CD4-positive, alpha-beta T cell treated with Interleukin-1 beta for 1 hour (primary cell): Measurements from ENCODE around the gene PTGES.

ENCODE experiments used
- DNase-seq, 2 donors: peaks; one replicate each; pipeline ENCODE4 v3.0.0-alpha.2; 2020 to 2022

PTGES gene

DNA sequence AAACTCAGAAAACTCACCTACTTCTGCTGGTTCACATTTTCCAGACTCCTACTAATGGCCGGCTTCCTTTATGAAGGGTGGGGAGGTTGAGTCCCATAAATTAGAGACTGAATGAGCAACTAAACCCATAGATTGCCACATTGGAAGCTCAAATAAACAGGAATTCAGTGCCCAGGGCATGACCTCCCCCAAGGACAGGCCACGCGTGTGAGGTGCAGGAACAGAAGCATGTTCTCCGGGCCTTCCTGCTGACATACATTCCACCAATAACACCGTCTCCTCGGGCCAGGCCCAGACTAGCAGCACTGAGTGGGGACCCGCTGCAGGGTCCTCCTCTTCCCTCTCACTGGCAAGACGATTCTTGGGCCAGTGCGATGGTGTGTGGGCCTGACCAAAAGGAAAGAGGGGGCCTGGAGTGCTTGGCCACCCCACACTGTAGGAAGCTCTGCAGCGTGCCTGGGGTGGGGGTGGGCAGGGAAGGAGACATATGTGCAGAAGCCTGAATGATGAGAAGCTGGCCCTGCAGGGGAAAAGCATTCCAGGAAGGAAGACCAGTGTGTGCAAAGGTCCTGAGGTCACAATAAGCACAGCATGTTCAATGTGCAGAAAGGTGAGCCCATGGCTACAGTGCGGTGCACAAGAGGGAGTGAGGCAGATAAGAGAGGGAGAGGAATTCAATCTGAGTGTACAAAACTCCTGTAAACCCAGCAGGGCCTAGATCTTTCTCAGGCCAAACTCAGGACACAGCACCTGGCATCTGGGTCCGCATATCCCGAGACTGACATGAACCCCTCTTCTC is 12.0 kb downstream of the PTGES start:
- DNase-seq = no peak

- DNase-seq = no peak
Observed at GRCh38 chr9:129740174-129740573, 12.7 kb downstream of the PTGES start.

- no peak for DNase-seq
Observed at GRCh38 chr9:129739432-129739831, 13.4 kb downstream of the PTGES start.

GRCh38 chr9:129737479-129738274 is 15.2 kb downstream of the PTGES start:
- peak; percentile 80 to 85 for DNase-seq

- no peak for DNase-seq
Observed at GRCh38 chr9:129736334-129736733, 16.5 kb downstream of the PTGES start.

GRCh38 chr9:129735546-129735945 is 17.3 kb downstream of the PTGES start:
- DNase-seq = no peak

- DNase-seq = no peak
Observed at GRCh38 chr9:129733632-129733953, 19.2 kb downstream of the PTGES start.

DNA sequence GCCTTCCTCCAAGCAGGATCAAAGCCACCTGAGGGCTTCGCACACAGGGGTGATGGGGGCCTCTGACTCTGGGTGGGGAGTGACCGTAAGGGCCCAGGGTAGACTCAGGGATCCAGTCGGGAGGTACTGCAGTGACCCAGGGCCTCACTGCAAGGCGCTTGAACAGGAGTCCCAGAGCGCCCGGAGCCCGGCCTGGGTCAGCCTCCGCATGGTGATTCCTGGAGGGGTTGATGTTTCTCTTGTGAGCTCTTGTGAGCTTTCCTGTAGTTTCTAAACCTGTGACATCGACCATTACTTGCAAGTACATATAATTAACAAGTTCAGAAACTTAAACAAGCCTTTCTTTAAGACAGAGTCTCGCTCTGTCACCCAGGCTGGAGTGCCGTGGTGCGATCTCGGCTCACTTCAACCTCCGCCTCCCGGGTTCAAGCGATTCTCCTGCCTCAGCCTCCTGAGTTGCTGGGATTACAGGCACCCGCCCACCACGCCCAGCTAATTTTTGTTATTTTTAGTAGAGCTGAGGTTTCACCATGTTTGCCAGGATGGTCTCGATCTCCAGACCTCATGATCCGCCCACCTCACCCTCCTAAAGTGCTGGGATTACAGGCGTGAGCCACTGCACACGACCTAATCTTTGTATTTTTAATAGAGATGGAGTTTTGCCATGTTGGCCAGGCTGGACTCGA is 19.8 kb downstream of the PTGES start:
- DNase-seq = no peak

GRCh38 chr9:129732100-129732499 is 20.7 kb downstream of the PTGES start:
- DNase-seq = no peak

DNA sequence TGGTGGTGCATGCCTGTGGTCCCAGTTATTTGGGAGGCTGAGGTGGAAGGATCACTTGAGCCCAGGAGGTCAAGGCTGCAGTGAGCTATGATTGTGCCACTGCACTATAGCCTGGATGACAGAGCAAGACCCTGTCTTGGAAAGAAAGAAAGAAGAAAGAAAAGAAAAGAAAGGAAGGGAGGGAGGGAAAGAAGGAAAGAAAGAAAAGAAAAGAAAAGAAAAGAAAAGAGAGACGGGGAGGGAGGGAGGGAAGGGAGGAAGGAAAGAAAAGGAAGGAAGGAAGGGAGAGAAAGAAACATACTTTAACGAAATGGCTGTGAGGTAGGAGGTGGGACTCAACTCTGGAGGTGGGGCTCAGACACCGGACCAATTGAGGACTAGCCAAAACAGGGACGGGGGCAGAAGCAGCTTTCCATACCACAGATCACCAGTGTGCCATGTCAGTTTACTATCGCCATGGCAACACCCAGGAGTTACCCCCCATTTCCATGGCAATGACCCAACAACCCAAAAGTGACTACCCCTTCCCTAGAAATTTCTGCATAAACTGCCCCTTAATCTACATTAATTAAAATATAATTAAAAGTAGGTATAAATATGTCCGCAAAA is 21.3 kb downstream of the PTGES start:
- DNase-seq = no peak

- no peak for DNase-seq
Observed at GRCh38 chr9:129728744-129729143, 24.1 kb downstream of the PTGES start.

DNA sequence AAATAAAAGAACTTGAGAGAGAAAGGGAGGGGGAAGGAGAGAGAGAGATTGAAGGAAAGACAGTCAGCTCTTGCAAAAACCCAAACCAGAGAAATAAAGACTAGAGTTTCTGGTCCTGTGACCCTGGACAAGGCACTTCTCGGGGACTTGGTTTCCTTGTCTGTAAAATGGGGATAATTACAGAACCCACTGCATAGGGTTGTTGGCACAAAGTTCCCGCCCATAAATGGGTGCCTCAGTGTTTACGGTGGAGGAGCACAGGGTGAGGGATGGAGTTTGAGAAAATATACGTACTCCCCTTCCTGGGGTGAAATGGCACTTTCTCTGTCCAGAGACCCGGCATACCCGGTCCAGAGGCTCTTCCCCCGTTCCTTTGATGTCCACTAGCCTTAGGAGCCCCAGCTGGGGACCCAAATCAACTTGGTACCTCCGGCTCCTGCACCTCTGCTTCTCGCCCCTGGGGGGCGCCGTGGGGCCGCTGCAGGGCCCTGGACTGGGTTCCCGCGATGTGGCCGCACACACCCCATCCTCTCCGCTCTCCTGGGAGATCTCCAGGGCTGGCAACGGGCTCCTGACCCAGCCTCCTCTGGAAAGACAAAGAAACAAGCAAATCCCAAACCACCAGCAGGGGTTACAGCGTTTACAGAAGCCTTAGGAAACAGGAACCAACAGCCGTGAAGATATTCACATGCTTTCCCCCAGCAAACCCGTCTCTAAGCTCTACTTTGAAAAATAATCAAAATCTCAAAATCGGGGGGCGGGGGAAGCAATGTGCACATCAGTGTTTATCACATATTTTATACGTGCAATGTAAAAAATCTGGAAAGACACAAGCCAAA is 26.3 kb downstream of the PTGES start:
- peak; percentile 55 to 56 for DNase-seq

GRCh38 chr9:129725795-129726251 is 27.0 kb downstream of the PTGES start:
- DNase-seq = no peak

DNA sequence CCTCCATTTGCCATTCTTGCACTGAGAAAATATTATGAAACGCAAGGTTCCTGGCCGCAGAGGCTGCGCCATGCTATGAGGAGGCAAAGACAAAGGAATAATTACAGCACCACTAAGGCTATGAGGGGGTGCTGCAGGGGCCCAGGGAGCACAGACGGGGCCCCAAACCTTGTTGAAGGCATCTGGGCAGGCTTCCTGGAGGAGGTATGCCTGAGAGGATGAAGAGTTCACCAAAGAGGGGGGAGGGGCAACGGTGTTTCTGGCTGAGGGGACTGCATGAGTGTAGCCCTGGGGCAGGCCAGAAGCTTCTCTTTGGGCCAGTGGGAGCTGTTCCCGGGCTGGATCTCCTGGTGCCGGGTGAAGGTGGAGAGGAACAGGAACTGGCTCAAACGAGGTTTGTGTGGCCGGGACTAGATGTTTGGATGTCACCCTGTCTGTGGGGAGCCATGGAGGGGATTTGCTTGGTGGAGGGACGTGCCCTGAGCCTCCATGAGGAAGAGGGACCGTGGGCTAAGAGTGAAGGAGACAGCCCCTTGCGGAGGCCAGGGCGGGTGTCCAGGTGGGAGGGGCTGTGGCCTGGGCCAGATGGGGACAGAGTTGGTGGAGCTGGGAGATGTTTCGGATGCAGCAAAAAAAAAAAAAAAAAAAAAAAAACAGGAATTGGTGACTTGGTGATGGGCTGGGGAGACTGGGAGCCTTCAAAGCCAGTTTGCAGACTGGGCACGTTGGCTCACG is 28.2 kb downstream of the PTGES start:
- DNase-seq = no peak

GRCh38 chr9:129722913-129723312 is 29.9 kb downstream of the PTGES start:
- no peak for DNase-seq

DNA sequence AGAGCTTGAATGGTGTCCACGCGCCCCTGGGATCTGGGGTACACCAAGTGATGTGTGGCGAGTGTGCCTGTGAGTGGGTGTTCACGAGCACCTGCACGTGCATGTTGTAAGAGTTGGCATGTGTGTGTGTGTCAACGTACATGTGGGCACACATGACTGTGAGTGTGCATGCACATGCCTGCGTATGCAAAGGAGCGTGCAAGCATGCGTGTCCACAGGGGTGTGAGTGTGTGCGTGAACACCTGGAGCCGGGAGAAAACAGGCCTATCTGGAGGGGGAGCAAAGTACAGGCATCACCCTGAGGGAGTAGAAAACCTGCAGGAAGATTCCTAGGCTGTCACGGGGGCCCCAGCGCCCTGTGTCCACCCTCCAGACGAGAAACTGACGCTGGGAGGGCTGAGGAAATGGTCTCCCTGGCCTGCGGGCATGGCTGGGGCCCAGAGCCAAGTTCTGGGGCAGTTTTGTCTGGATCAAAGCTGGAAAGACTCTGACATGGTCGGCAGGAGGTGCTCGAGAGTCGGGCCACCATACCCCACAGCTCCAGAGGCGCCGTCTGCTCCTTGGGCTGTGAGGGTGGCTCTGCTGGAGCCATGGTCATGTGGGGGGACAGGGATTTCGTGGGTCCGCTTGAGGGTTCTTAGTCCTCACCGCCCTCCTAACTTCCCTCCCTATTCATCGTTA is 31.8 kb downstream of the PTGES start:
- DNase-seq = no peak

- DNase-seq = no peak
Observed at GRCh38 chr9:129720181-129720864, 32.5 kb downstream of the PTGES start.

DNA sequence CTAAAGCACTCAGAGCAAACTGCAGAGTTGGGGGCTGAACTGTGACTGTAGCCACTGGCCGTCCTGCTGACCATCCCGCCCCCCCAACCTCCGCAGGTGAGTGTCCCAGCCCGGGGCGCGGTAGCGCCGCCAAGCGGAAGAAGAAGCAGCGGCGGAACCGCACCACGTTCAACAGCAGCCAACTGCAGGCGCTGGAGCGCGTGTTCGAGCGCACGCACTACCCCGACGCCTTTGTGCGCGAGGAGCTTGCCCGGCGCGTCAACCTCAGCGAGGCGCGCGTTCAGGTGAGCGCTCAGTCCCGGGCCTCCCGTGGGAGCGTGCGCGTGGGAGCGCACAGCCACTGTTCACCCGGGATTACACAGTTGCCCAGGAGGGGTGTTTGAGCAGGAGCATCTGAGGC is 33.7 kb downstream of the PTGES start:
- no peak for DNase-seq

DNA sequence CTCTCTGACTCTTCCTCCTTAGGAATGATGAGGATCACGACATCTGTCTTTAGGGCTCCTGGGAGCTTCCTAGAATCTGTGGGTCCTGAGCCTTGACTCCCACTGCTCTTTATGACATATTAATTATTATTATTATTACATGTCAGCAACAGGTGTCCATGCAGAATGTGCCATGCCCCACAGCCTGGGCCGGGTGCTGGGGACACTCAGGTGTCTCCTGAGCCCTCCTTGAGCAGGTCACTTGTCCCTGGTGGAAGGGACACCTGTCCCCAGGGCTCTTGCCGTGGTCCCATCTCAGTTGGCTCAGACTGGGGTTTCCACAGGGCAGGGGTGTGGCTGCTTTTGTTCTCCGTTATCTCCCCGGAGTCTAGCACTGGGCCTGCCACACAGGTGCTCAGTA is 34.2 kb downstream of the PTGES start:
- no peak for DNase-seq

DNA sequence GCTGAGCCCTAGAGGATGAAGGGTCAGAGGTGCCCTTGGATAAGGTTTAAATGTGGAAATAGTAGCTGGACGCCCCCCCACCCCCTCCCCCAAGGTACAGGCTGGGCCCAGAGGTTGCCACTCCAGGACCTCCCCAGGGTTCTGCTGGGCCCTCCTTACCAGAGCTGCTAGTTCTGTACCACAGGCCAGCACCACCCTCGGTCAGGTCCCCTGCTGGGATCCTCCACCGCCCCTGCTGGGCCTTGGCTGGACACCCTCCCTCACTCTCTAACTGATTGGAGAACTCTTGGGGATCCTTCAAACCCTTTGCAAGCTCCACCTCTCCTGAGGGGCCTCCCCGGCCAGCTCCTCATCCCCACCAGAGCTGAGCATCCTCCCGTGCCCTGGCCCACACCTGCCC is 34.9 kb downstream of the PTGES start:
- DNase-seq = no peak
